K562 (cell line): ENCODE measurements around the gene CLSTN1. TPM values are rescaled to one million over a fixed set of nuclear protein-coding genes. Genes with fewer than 3 reads are reported as not detected.

ENCODE experiments used
- ATAC-seq: fragments of 200-7000 bp; cut with Tn5 transposase; 3 replicates; pipeline ENCODE4 v1.9.1; 2020; ENCODE audit warnings: moderate library complexity
- BruUV-seq: library from RNA; stranded (reverse); fragments of 400-500 nt; replicated peaks from 2 replicates; lab custom pipeline; 2021; lab: Mats Ljungman, UMichigan
- CTCF ChIA-PET: fragments of 300-600 bp; formaldehyde crosslinking; extraction: SDS; loops from one replicate; lab custom pipeline; 2021; ENCODE audit warnings: low intra/inter-chr PET ratio; lab: Yijun Ruan, JAX
- POLR2A ChIA-PET: fragments of 300-600, 350-650 bp; sonication (Branson Sonifier 250); formaldehyde crosslinking; extraction: SDS; loops from one replicate; lab custom pipeline; 2021; ENCODE audit warnings: antibody characterized with exemption, inconsistent platforms; lab: Yijun Ruan, JAX
- DNase-seq, 4 experiments: peaks; one replicate each; pipeline versions ENCODE4 v3.0.0 to v3.0.0-alpha.2; 2011 to 2018; ENCODE audit warnings: low spot score in 3 of 4, mixed read lengths in 3 of 4; ENCODE audit errors: extremely low read depth in 1 of 4
- FAIRE-seq: peaks from 2 replicates; lab custom pipeline; 2011; peaks lifted over from hg19 to GRCh38; lab: Jason Lieb, UNC
- H2AFZ ChIP-seq: 2 replicates; pipeline ENCODE4 v1.6.0; 2011; ENCODE audit warnings: low read depth, low read length, control low read depth, inconsistent platforms
- H3K27ac ChIP-seq: fragments of 200-600 bp; 3 replicates; pipeline ENCODE4 v1.8.0; 2011; ENCODE audit warnings: low read depth, mild to moderate bottlenecking, control low read depth, inconsistent platforms, low read length, moderate library complexity, mixed read lengths; ENCODE audit errors: extremely low read depth
- H3K27me3 ChIP-seq, 2 experiments: fragments of 300-600 bp in 1 of 2; 2 replicates in 1 of 2; 3 replicates in 1 of 2; pipeline versions ENCODE4 v1.6.0 to v1.8.0; 2011; ENCODE audit warnings: inconsistent platforms in 2 of 2, low read length in 2 of 2, mild to moderate bottlenecking in 1 of 2, mixed read lengths in 1 of 2, moderate library complexity in 1 of 2; ENCODE audit not compliant: control insufficient read depth in 2 of 2, insufficient read depth in 2 of 2
- H3K36me3 ChIP-seq: fragments of 300-600 bp; 3 replicates; pipeline ENCODE4 v1.8.0; 2011; ENCODE audit warnings: mild to moderate bottlenecking, low read length, inconsistent platforms; ENCODE audit not compliant: control insufficient read depth, insufficient read depth
- H3K4me1 ChIP-seq, 2 experiments: fragments of 200-600 bp in 1 of 2; replicated peaks in 1 of 2; 2 replicates in 1 of 2; 3 replicates in 1 of 2; pipeline versions ENCODE4 v1.5.1 to v1.8.0; 2011; ENCODE audit warnings: inconsistent platforms in 2 of 2, low read length in 2 of 2, mild to moderate bottlenecking in 1 of 2, mixed read lengths in 1 of 2, moderate library complexity in 1 of 2; ENCODE audit not compliant: control insufficient read depth in 2 of 2, insufficient read depth in 2 of 2
- H3K4me2 ChIP-seq: 2 replicates; pipeline ENCODE4 v1.6.1; 2011; ENCODE audit warnings: low read length, control low read depth, inconsistent platforms, mixed read lengths; ENCODE audit not compliant: insufficient read depth
- H3K4me3 ChIP-seq: fragments of 200-600 bp; sonication (generic), shearing (Covaris generic); 2 replicates; pipeline ENCODE4 v1.5.1; 2016; ENCODE audit warnings: control low read depth, inconsistent platforms
- H3K79me2 ChIP-seq: fragments of 200-600 bp; 3 replicates; pipeline ENCODE4 v1.8.0; 2011; ENCODE audit warnings: low read length, inconsistent platforms; ENCODE audit not compliant: control insufficient read depth, insufficient read depth
- H3K9ac ChIP-seq, 2 experiments: 2 replicates each; pipeline versions ENCODE4 v1.6.0 to v1.6.1; 2011; ENCODE audit warnings: low read depth in 2 of 2, low read length in 2 of 2, control low read depth in 1 of 2, inconsistent platforms in 1 of 2, mild to moderate bottlenecking in 1 of 2, mixed read lengths in 1 of 2; ENCODE audit not compliant: insufficient read depth in 1 of 2
- H3K9me1 ChIP-seq: one replicate; pipeline ENCODE4 v1.6.0; 2011; ENCODE audit warnings: inconsistent platforms, mild to moderate bottlenecking, low read length, moderate library complexity; ENCODE audit not compliant: control insufficient read depth, insufficient read depth
- H3K9me3 ChIP-seq: replicated peaks from 2 replicates; pipeline ENCODE4 v1.5.1; 2011; ENCODE audit warnings: low read depth, low read length, inconsistent platforms; ENCODE audit not compliant: control insufficient read depth, insufficient read depth
- H4K20me1 ChIP-seq: replicated peaks from 2 replicates; pipeline ENCODE4 v1.6.1; 2011; ENCODE audit warnings: low read length, inconsistent platforms, mixed read lengths; ENCODE audit not compliant: control insufficient read depth, insufficient read depth
- RBM15 ChIP-seq: fragments of 200-400 bp; formaldehyde crosslinking; IDR thresholded peaks from 2 replicates; pipeline ENCODE4 v1.6.1; 2018; ENCODE audit warnings: mild to moderate bottlenecking, low read length, moderate library complexity; ENCODE audit not compliant: insufficient read depth
- RBM25 ChIP-seq: fragments of 200-400 bp; formaldehyde crosslinking; IDR thresholded peaks from 2 replicates; pipeline ENCODE4 v1.6.1; 2018; ENCODE audit warnings: low read length, low read depth, moderate library complexity; ENCODE audit not compliant: severe bottlenecking
- ZNF121 ChIP-seq: sonication (generic); formaldehyde crosslinking; conservative IDR thresholded peaks from 2 replicates; pipeline ENCODE4 v1.8.0; 2022; ENCODE audit warnings: missing genetic modification reagents
- WGBS: fragments of 100-300 bp; shearing (Covaris generic); methylation state at CpG from one replicate; pipeline ENCODE4 v1.1.6; 2016; ENCODE audit warnings: low coverage, mixed read lengths; ENCODE audit not compliant: insufficient coverage; ENCODE audit errors: missing lambda C conversion rate; 5-methylcytosine and 5-hydroxymethylcytosine counted together
- in situ Hi-C: fragments of 300-500 bp; cut with MboI; formaldehyde crosslinking; loops from 4 replicates; pipeline ENCODE4 v1.15.0; 2018; ENCODE audit warnings: inconsistent platforms, mixed read lengths
- intact Hi-C: fragments of 100-400 bp; cut with micrococcal nuclease; formaldehyde crosslinking; loops from 2 replicates; pipeline ENCODE4 v1.14.2; 2022
- polyA plus RNA-seq, 8 experiments: library from polyadenylated mRNA; depleted of rRNA in 4 of 8; stranded (reverse) in 5 of 8; unstranded in 3 of 8; fragments of >200 nt; fragmentation: Nextera tagmentation in 2 of 8; fragmentation: Illumina TruSeq in 1 of 8; extraction: Ambion mirVana in 2 of 8; extraction: Trizol in 1 of 8; gene quantifications; 2 replicates each; pipeline versions ENCODE4 v1.2.1 to v1.2.3, GENCODE V29; 2011 to 2014; ENCODE audit warnings: inconsistent platforms in 1 of 8, missing spikeins in 1 of 8
- total RNA-seq, 7 experiments: library from RNA; depleted of rRNA in 6 of 7; stranded (reverse); fragments of >200 nt in 6 of 7; fragmentation: Illumina TruSeq in 2 of 7; extraction: Trizol in 2 of 7; gene quantifications; 2 replicates each; pipeline versions ENCODE4 v1.2.1 to v1.2.3, GENCODE V29; 2011 to 2021; ENCODE audit warnings: low replicate concordance in 1 of 7
- TF ChIP-seq, protein P1 (sequence below): fragments of 450-650 bp; IDR thresholded peaks from 2 replicates; pipeline ENCODE4 v1.6.1; 2016; ENCODE audit warnings: low read depth
- TF ChIP-seq, protein P2 (sequence below), 2 experiments: fragments of 450-650 bp; IDR thresholded peaks; 2 replicates each; pipeline ENCODE4 v1.6.1; 2016; ENCODE audit warnings: mild to moderate bottlenecking in 2 of 2, borderline replicate concordance in 1 of 2, low read depth in 1 of 2, moderate library complexity in 1 of 2

The CLSTN1 gene
- total and polyA plus RNA-seq, 9 of the 15 experiments (the other 6 are each of a cell fraction or from before 2014, with no cell fraction given): 1.1 to 32.5 (median 13.3) TPM

DNA sequence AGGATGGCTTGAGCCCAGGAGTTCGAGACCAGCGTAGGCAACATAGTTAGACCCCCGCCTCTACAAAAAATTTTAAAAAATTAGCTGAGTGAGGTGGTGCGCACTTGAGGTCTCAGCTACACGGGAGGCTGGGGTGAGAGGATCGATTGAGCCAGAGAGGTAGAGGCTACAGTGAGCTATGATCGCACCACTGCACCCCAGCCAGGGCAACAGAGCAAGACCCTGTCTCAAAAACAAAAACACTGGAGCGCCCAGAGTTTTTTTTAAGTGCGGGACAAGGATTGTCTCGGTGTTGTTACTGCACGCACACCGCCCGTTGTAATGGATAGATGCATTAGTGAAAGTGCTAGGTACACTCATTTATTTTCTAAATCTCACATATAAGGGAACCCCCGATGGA lies 135.2 kb downstream of the CLSTN1 start:
- FAIRE-seq (no peak), ATAC-seq (no peak), DNase-seq (no peak)
- peaks cover 31 to 39% of the 10 kb centered on the region in 2 experiments for H3K4me1 ChIP-seq
- peak overlapping the region in 1 of 2 experiments; percentile 94; a peak in 2 of 4 replicates for H3K9ac ChIP-seq
- no peak overlapping the region for H3K27ac ChIP-seq
- WGBS: 71% methylated on average over 14 of the region's 14 CpGs
- CTCF ChIA-PET: no interaction called here
- BruUV-seq: no TSS peak
- peak overlapping the region; percentile 89 for H2AFZ ChIP-seq
- no peaks in the 10 kb centered on the region for H4K20me1 ChIP-seq
- H3K79me2 ChIP-seq: peaks cover 12% of the 10 kb centered on the region; the same call in 2 of the 3 replicates
- in situ Hi-C loops: no loop called here
- POLR2A ChIA-PET: no interaction called here
- H3K4me2 ChIP-seq: peak overlapping the region; percentile 52
- H3K27me3 ChIP-seq: no peaks in the 10 kb centered on the region
- H3K4me3 ChIP-seq: peak overlapping the region; percentile 51
- H3K9me1 ChIP-seq: no peaks in the 10 kb centered on the region
- intact Hi-C loops: loop anchor here (5.0 kb wide), 1 partner anchor 61 kb away; no protein-coding TSS in a partner anchor
- peaks cover 4% of the 10 kb centered on the region; the same call in 2 of the 3 replicates for H3K36me3 ChIP-seq
- H3K9me3 ChIP-seq: no peaks in the 10 kb centered on the region
- TF ChIP-seq RBM25 (peak; percentile 52), RBM15 (no peak), ZNF121 (CRISPR knock-in tag) (peak; percentile 98)
- TF ChIP-seq, protein P1, sequence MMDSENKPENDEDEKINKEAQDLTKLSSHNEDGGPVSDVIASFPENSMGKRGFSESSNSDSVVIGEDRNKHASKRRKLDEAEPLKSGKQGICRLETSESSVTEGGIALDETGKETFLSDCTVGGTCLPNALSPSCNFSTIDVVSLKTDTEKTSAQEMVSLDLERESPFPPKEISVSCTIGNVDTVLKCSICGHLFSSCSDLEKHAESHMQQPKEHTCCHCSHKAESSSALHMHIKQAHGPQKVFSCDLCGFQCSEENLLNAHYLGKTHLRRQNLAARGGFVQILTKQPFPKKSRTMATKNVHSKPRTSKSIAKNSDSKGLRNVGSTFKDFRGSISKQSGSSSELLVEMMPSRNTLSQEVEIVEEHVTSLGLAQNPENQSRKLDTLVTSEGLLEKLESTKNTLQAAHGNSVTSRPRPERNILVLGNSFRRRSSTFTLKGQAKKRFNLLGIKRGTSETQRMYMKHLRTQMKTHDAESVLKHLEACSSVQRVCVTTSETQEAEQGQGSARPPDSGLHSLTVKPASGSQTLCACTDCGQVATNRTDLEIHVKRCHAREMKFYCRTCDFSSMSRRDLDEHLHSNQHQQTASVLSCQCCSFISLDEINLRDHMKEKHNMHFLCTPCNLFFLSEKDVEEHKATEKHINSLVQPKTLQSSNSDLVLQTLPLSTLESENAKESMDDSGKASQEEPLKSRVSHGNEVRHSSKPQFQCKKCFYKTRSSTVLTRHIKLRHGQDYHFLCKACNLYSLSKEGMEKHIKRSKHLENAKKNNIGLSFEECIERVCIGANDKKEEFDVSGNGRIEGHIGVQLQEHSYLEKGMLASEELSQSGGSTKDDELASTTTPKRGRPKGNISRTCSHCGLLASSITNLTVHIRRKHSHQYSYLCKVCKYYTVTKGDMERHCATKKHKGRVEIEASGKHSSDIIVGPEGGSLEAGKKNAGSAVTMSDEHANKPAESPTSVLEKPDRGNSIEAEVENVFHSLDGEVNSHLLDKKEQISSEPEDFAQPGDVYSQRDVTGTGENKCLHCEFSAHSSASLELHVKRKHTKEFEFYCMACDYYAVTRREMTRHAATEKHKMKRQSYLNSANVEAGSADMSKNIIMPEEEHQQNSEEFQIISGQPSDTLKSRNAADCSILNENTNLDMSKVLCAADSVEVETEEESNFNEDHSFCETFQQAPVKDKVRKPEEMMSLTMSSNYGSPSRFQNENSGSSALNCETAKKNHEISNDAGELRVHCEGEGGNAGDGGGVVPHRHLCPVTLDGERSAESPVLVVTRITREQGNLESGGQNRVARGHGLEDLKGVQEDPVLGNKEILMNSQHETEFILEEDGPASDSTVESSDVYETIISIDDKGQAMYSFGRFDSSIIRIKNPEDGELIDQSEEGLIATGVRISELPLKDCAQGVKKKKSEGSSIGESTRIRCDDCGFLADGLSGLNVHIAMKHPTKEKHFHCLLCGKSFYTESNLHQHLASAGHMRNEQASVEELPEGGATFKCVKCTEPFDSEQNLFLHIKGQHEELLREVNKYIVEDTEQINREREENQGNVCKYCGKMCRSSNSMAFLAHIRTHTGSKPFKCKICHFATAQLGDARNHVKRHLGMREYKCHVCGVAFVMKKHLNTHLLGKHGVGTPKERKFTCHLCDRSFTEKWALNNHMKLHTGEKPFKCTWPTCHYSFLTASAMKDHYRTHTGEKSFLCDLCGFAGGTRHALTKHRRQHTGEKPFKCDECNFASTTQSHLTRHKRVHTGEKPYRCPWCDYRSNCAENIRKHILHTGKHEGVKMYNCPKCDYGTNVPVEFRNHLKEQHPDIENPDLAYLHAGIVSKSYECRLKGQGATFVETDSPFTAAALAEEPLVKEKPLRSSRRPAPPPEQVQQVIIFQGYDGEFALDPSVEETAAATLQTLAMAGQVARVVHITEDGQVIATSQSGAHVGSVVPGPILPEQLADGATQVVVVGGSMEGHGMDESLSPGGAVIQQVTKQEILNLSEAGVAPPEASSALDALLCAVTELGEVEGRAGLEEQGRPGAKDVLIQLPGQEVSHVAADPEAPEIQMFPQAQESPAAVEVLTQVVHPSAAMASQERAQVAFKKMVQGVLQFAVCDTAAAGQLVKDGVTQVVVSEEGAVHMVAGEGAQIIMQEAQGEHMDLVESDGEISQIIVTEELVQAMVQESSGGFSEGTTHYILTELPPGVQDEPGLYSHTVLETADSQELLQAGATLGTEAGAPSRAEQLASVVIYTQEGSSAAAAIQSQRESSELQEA: no peak
- TF ChIP-seq, protein P2, sequence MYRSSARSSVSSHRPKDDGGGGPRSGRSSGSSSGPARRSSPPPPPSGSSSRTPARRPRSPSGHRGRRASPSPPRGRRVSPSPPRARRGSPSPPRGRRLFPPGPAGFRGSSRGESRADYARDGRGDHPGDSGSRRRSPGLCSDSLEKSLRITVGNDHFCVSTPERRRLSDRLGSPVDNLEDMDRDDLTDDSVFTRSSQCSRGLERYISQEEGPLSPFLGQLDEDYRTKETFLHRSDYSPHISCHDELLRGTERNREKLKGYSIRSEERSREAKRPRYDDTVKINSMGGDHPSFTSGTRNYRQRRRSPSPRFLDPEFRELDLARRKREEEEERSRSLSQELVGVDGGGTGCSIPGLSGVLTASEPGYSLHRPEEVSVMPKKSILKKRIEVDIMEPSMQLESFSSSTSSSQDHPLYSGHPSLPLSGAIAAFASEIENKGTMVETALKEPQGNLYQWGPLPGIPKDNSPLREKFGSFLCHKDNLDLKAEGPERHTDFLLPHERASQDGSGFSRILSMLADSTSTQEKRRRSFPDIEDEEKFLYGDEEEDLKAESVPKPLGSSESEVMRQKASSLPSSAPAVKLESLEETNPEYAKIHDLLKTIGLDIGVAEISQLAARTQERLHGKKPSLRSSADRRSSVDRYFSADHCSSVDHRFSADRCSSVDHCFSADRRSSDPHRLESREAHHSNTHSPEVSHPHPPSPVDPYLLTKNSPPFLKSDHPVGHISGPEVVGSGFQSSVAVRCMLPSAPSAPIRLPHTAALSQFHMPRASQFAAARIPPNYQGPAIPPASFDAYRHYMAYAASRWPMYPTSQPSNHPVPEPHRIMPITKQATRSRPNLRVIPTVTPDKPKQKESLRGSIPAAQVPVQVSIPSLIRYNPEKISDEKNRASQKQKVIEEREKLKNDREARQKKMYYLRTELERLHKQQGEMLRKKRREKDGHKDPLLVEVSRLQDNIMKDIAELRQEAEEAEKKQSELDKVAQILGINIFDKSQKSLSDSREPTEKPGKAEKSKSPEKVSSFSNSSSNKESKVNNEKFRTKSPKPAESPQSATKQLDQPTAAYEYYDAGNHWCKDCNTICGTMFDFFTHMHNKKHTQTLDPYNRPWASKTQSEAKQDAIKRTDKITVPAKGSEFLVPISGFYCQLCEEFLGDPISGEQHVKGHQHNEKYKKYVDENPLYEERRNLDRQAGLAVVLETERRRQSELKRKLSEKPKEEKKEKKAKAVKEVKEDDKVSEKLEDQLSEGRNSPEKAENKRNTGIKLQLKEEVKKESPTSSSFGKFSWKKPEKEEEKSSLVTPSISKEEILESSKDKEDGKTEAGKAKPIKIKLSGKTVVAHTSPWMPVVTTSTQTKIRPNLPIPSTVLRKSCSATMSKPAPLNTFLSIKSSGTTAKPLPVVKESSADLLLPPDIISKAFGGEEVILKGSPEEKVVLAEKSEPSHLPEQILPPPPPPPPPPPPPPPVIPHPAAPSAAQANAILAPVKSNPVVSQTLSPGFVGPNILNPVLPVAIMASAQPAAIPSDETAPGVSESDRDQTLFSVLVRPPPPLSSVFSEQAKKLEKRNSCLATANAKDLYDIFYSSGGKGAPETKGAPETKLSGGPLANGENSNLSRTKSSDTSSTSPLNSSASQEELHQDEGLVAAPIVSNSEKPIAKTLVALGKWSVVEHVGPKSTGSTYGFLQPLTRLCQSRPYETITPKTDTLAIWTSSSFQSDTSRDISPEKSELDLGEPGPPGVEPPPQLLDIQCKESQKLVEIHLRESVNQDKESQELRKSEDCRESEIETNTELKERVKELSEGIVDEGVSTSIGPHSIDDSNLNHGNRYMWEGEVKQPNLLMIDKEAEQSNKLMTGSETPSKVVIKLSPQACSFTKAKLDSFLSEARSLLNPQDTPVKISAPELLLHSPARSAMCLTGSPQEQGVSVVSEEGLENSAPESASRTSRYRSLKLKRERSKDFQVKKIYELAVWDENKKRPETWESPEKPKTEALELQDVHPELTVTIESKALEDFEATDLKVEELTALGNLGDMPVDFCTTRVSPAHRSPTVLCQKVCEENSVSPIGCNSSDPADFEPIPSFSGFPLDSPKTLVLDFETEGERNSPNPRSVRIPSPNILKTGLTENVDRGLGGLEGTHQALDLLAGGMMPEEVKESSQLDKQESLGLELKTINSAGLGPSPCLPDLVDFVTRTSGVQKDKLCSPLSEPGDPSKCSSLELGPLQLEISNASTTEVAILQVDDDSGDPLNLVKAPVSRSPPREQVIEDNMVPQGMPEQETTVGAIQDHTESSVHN (IDR thresholded peaks at IDR 0.05; ENCODE audit: borderline replicate concordance in 1 of 2, low read depth in 1 of 2): no peak
